IPS DF 6.9 (cell line): ENCODE data around the gene PTPN4.
"Not testable (repeated sequence)": the region's sequence is repeated elsewhere in the genome, so short reads cannot be mapped to it uniquely, and the experiment has no call there.

Experiments used
- DNase-seq: peaks from one replicate; pipeline ENCODE4 v3.0.0-alpha.2; 2013; ENCODE audit warnings: low read depth, low spot score
- H3K27ac ChIP-seq: one replicate; pipeline ENCODE4 v1.5.1; 2013; ENCODE audit warnings: low read length, control low read depth
- H3K27me3 ChIP-seq: 2 replicates; pipeline ENCODE4 v1.6.1; 2013; ENCODE audit warnings: mild to moderate bottlenecking, low read length; ENCODE audit not compliant: control insufficient read depth, insufficient read depth
- H3K36me3 ChIP-seq: 2 replicates; pipeline ENCODE4 v1.6.1; 2013; ENCODE audit warnings: low read length; ENCODE audit not compliant: control insufficient read depth, insufficient read depth
- H3K4me1 ChIP-seq: 2 replicates; pipeline ENCODE4 v1.6.1; 2013; ENCODE audit warnings: low read length; ENCODE audit not compliant: control insufficient read depth, insufficient read depth
- H3K4me3 ChIP-seq: 2 replicates; pipeline ENCODE4 v1.5.1; 2013; ENCODE audit warnings: mild to moderate bottlenecking, low read length
- H3K9me3 ChIP-seq: 2 replicates; pipeline ENCODE4 v1.6.1; 2013; ENCODE audit warnings: low read length, inconsistent platforms; ENCODE audit not compliant: control insufficient read depth, insufficient read depth
- WGBS: extraction: QIAGEN DNeasy Blood & Tissue Kit; methylation state at CpG from one replicate; pipeline ENCODE4 v1.1.7; 2013; ENCODE audit warnings: mixed read lengths, missing lambda C conversion rate; ENCODE audit not compliant: insufficient read length, insufficient coverage; 5-methylcytosine and 5-hydroxymethylcytosine counted together

The PTPN4 gene

GRCh38 chr2:119804409-119804808, 44.7 kb downstream of the PTPN4 start:
- H3K36me3 ChIP-seq, H3K9me3 ChIP-seq, H3K4me1 ChIP-seq, H3K27ac ChIP-seq, H3K4me3 ChIP-seq, H3K27me3 ChIP-seq, DNase-seq: not testable (repeated sequence)
- WGBS: no CpG with 5 or more reads among the region's 6 CpGs

DNA sequence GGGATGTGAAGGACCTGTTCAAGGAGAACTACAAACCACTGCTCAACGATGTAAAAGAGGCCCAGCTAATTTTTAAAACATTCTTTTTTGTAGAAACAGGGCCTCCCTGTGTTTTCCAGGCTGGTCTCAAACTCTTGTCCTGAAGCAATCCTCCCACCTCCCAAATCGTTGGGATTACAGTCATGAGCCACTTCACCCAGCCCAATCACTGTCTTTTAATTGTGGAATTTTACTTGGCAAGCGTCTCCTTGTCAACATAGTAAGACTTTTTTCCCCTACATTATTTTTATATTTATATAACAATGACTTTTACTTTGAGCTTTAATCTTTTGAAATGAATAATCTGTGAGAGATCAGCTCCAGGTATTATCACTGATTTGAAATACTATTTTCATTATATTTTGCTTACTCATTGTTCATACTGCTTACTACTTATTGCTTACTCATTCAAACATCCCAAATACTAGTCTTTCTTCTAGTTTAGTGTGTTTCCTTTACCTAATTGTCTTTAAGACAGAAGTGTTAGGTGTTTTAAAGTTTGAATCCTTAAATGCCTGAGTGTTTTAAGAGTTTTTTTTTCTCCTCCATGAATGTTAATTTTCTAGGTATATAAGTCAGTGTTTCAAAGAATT, 48.9 kb downstream of the PTPN4 start:
- no peaks in the 10 kb centered on the region for H3K27me3 ChIP-seq
- no peaks in the 10 kb centered on the region for H3K36me3 ChIP-seq
- no peak overlapping the region for H3K4me3 ChIP-seq
- no peaks in the 10 kb centered on the region for H3K9me3 ChIP-seq
- H3K4me1 ChIP-seq: no peaks in the 10 kb centered on the region
- DNase-seq: no peak
- H3K27ac ChIP-seq: no peak overlapping the region
- no CpG with 5 or more reads among the region's 3 CpGs for WGBS

GRCh38 chr2:119809339-119810048, 49.8 kb downstream of the PTPN4 start:
- H3K27ac ChIP-seq: no peak overlapping the region
- H3K27me3 ChIP-seq: no peaks in the 10 kb centered on the region
- DNase-seq: no peak
- H3K4me3 ChIP-seq: no peak overlapping the region
- H3K36me3 ChIP-seq: no peaks in the 10 kb centered on the region
- no peaks in the 10 kb centered on the region for H3K9me3 ChIP-seq
- no peaks in the 10 kb centered on the region for H3K4me1 ChIP-seq
- no CpG with 5 or more reads among the region's 6 CpGs for WGBS

- H3K27ac ChIP-seq: no peak overlapping the region
- H3K4me3 ChIP-seq: no peak overlapping the region
- no peaks in the 10 kb centered on the region for H3K36me3 ChIP-seq
- no CpG with 5 or more reads among the region's 2 CpGs for WGBS
- H3K9me3 ChIP-seq: no peaks in the 10 kb centered on the region
- no peak for DNase-seq
- no peaks in the 10 kb centered on the region for H3K27me3 ChIP-seq
- H3K4me1 ChIP-seq: no peaks in the 10 kb centered on the region
Measured at GRCh38 chr2:119810049-119810630, 50.4 kb downstream of the PTPN4 start.

GRCh38 chr2:119814216-119814615, 54.5 kb downstream of the PTPN4 start:
- no peak for DNase-seq
- Histone ChIP-seq H3K9me3 (no peaks in the 10 kb centered on the region), H3K27me3 (no peaks in the 10 kb centered on the region), H3K36me3 (no peaks in the 10 kb centered on the region), H3K4me3 (no peak overlapping the region), H3K27ac (no peak overlapping the region), H3K4me1 (no peaks in the 10 kb centered on the region)

DNA sequence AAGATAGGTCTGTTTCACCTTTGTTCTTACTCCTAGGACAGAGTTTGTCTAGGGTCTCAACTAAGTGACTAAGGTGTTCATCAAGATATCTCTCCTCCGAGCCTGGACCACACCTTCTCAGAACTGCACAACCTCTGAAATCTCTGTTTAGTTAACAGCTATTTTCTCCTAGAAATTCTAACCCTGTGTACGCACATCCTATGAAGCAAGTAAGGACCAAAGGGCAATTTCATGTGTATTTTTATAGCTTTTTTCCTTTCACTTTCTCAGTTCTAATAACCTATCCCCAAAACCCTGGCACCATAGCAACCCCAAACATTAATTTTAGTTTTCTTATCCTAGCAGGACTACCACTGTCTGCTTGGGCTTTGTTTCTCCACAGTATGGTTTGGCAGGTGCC, 59.1 kb downstream of the PTPN4 start:
- no peaks in the 10 kb centered on the region for H3K4me1 ChIP-seq
- DNase-seq: no peak
- no peaks in the 10 kb centered on the region for H3K27me3 ChIP-seq
- H3K9me3 ChIP-seq: no peaks in the 10 kb centered on the region
- WGBS: no CpG with 5 or more reads among the region's 2 CpGs
- H3K27ac ChIP-seq: no peak overlapping the region
- no peak overlapping the region for H3K4me3 ChIP-seq
- H3K36me3 ChIP-seq: no peaks in the 10 kb centered on the region

GRCh38 chr2:119819846-119820245, 60.1 kb downstream of the PTPN4 start:
- Histone ChIP-seq H3K27ac (no peak overlapping the region), H3K4me1 (no peaks in the 10 kb centered on the region), H3K27me3 (no peaks in the 10 kb centered on the region), H3K36me3 (no peaks in the 10 kb centered on the region), H3K4me3 (no peak overlapping the region), H3K9me3 (no peaks in the 10 kb centered on the region)
- no CpG with 5 or more reads among the region's 6 CpGs for WGBS
- no peak for DNase-seq

DNA sequence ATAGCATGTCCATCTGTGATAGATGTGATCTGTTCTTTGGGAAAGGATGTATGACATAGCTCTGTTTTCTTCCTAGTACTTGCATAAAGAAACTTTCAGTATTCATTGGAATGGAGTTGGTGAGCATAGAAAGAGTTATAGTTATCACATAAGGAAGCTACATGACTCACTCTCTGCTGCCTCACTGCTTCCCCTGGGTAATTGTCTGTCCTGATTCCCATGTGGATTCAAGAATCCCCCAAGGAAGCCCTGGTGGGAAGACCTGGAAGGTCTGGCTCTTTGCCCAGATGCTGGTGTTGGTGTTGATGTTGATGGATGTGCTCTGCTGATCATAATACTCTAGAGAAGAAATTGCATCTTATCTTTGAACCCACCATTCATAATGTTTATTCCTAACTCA, 60.6 kb downstream of the PTPN4 start:
- H3K27me3 ChIP-seq: no peaks in the 10 kb centered on the region
- H3K27ac ChIP-seq: no peak overlapping the region
- no peaks in the 10 kb centered on the region for H3K4me1 ChIP-seq
- H3K4me3 ChIP-seq: no peak overlapping the region
- DNase-seq: no peak
- H3K36me3 ChIP-seq: no peaks in the 10 kb centered on the region
- no peaks in the 10 kb centered on the region for H3K9me3 ChIP-seq

GRCh38 chr2:119821266-119821665, 61.5 kb downstream of the PTPN4 start:
- H3K27me3 ChIP-seq: no peaks in the 10 kb centered on the region
- H3K27ac ChIP-seq: no peak overlapping the region
- no peak overlapping the region for H3K4me3 ChIP-seq
- no peaks in the 10 kb centered on the region for H3K4me1 ChIP-seq
- no peaks in the 10 kb centered on the region for H3K36me3 ChIP-seq
- no peak for DNase-seq
- no CpG with 5 or more reads among the region's 2 CpGs for WGBS
- H3K9me3 ChIP-seq: no peaks in the 10 kb centered on the region

DNA sequence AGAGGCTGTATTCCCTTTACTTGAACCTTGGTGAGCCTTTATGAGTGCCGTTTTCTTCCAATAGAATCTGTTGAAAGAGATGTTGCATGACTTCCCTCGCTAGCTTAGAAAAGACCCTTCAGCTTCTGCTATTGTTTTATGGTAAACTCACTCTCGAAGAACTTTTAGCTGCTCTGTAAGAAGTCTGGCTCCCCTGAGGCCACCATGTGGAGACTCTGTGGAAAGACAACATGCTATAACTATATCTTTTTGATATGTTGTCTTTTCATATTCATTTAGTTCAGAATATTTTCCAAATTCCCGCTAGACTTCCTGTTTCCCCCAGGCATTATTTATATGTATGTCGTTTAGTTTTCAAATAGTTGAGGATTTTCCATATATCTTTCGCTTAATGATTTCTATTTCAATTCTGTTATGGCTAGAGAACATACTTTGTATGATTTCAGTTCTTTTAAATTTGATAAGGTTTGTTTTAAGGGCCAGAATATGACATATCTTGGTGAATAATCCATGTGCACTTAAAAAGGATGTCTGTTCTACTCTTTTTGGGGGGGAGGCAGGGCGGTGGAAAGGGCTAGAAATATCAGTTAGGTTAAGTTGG, 64.1 kb downstream of the PTPN4 start:
- H3K4me1 ChIP-seq: no peaks in the 10 kb centered on the region
- WGBS: no CpG with 5 or more reads among the region's 7 CpGs
- H3K36me3 ChIP-seq: no peaks in the 10 kb centered on the region
- H3K4me3 ChIP-seq: no peak overlapping the region
- H3K9me3 ChIP-seq: no peaks in the 10 kb centered on the region
- DNase-seq: no peak
- no peak overlapping the region for H3K27ac ChIP-seq
- no peaks in the 10 kb centered on the region for H3K27me3 ChIP-seq
